Measurements from ENCODE around the gene HIVEP3.

GRCh38 chr1:41727749-41728115 lies 191.0 kb downstream of the HIVEP3 start:
- TF ChIP-seq, protein P1, sequence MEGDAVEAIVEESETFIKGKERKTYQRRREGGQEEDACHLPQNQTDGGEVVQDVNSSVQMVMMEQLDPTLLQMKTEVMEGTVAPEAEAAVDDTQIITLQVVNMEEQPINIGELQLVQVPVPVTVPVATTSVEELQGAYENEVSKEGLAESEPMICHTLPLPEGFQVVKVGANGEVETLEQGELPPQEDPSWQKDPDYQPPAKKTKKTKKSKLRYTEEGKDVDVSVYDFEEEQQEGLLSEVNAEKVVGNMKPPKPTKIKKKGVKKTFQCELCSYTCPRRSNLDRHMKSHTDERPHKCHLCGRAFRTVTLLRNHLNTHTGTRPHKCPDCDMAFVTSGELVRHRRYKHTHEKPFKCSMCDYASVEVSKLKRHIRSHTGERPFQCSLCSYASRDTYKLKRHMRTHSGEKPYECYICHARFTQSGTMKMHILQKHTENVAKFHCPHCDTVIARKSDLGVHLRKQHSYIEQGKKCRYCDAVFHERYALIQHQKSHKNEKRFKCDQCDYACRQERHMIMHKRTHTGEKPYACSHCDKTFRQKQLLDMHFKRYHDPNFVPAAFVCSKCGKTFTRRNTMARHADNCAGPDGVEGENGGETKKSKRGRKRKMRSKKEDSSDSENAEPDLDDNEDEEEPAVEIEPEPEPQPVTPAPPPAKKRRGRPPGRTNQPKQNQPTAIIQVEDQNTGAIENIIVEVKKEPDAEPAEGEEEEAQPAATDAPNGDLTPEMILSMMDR (IDR thresholded peaks at IDR 0.05; ENCODE audit: insufficient read depth, low read length), result no peak
- no peak for TF ChIP-seq POLR2AphosphoS5 (IDR thresholded peaks at IDR 0.05; ENCODE audit: low read depth)
- TF ChIP-seq GABPA (IDR thresholded peaks at IDR 0.05; ENCODE audit: low read depth), result no peak
- TF ChIP-seq, protein P2, sequence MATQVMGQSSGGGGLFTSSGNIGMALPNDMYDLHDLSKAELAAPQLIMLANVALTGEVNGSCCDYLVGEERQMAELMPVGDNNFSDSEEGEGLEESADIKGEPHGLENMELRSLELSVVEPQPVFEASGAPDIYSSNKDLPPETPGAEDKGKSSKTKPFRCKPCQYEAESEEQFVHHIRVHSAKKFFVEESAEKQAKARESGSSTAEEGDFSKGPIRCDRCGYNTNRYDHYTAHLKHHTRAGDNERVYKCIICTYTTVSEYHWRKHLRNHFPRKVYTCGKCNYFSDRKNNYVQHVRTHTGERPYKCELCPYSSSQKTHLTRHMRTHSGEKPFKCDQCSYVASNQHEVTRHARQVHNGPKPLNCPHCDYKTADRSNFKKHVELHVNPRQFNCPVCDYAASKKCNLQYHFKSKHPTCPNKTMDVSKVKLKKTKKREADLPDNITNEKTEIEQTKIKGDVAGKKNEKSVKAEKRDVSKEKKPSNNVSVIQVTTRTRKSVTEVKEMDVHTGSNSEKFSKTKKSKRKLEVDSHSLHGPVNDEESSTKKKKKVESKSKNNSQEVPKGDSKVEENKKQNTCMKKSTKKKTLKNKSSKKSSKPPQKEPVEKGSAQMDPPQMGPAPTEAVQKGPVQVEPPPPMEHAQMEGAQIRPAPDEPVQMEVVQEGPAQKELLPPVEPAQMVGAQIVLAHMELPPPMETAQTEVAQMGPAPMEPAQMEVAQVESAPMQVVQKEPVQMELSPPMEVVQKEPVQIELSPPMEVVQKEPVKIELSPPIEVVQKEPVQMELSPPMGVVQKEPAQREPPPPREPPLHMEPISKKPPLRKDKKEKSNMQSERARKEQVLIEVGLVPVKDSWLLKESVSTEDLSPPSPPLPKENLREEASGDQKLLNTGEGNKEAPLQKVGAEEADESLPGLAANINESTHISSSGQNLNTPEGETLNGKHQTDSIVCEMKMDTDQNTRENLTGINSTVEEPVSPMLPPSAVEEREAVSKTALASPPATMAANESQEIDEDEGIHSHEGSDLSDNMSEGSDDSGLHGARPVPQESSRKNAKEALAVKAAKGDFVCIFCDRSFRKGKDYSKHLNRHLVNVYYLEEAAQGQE (IDR thresholded peaks at IDR 0.05; ENCODE audit: insufficient replicate concordance, low read depth), result no peak
